Measurements from ENCODE around the gene BCL6B. TPM values are rescaled to one million over a fixed set of nuclear protein-coding genes. Genes with fewer than 3 reads are reported as not detected.

The BCL6B gene
- total RNA-seq, 2 donors from 2014 or later, result 6.1 to 9.2 TPM

DNA sequence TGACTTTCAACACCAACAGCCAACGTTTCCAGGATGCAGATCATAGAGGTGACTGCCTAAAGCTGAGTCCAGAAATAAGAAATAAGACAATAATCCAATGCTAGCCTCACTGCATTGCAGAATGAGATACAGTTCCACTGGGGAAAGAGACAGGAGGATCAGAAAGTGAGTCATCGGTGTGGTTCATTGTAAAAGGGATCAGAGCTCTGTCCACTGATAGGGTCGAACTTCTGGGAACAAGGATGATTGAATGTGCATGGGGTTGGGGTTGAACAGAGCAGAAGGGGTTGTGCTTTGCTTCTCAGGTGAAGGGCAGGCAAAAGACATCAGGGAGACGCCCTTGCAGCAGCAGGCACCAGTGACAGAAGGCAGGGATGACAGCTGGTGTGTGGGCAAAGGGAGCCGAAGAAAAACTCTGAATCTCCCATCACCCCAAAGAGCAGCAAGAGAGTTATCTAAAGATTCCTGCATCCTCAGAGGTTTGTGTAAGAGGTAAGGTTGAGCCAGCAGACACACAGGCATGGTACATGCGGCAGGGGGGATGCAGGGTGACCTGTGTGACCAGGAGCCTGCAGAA is 40.8 kb downstream of the BCL6B start:
- DNase-seq (ENCODE audit: low spot score), result no peak
- Histone ChIP-seq H3K27ac (no peak overlapping the region), H3K9me3 (peaks cover 7 to 12% of the 10 kb centered on the region in 2 donors), H3K4me3 (no peak overlapping the region), H3K36me3 (no peaks in the 10 kb centered on the region), H3K27me3 (no peaks in the 10 kb centered on the region), H3K4me1 (no peaks in the 10 kb centered on the region)
- TF ChIP-seq, protein P1, sequence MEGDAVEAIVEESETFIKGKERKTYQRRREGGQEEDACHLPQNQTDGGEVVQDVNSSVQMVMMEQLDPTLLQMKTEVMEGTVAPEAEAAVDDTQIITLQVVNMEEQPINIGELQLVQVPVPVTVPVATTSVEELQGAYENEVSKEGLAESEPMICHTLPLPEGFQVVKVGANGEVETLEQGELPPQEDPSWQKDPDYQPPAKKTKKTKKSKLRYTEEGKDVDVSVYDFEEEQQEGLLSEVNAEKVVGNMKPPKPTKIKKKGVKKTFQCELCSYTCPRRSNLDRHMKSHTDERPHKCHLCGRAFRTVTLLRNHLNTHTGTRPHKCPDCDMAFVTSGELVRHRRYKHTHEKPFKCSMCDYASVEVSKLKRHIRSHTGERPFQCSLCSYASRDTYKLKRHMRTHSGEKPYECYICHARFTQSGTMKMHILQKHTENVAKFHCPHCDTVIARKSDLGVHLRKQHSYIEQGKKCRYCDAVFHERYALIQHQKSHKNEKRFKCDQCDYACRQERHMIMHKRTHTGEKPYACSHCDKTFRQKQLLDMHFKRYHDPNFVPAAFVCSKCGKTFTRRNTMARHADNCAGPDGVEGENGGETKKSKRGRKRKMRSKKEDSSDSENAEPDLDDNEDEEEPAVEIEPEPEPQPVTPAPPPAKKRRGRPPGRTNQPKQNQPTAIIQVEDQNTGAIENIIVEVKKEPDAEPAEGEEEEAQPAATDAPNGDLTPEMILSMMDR (IDR thresholded peaks at IDR 0.05), result no peak

DNA sequence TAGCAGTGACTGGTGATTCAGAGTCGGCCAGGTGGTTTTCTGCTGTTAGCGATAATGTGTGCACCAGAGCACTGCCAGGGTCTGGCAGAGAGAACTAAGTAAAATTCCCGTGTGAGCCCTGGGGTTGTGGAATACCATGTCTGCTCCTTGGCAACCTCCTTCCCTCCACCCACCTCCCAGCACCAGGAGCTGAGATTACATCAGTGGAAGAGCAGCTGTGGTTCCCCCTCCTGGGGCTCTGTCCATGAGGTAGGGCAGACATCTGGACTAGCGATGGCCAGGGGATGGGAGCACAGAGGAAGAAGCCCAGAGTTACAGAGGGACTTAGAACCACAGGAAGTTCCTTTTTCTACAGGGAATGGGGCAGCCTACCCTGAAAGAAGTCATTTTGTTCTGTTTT is 41.4 kb downstream of the BCL6B start:
- TF ChIP-seq, protein P1 (IDR thresholded peaks at IDR 0.05), result no peak
- peaks cover 7 to 18% of the 10 kb centered on the region in 2 donors for H3K9me3 ChIP-seq
- no peak overlapping the region for H3K27ac ChIP-seq
- DNase-seq (ENCODE audit: low spot score), result no peak
- H3K27me3 ChIP-seq, result no peaks in the 10 kb centered on the region
- H3K36me3 ChIP-seq, result no peaks in the 10 kb centered on the region
- no peak overlapping the region for H3K4me3 ChIP-seq
- H3K4me1 ChIP-seq, result no peaks in the 10 kb centered on the region

DNA sequence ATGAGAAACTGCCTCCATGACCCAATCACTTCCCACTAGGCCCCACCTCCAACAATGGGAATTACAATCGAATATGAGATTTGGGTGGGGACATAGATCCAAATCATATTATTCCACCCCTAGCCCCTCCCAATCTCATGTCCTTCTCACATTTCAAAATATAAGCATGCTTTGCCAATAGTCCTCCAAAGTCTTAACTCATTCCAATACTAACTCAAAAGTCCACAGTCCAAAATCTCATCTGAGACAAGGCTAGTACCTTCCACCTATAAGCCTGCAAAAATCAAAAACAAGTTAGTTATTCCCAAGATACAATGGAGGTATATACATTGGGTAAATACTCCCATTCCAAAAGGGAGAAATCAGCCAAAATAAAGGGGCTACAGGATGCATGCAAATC is 44.3 kb downstream of the BCL6B start:
- Histone ChIP-seq H3K4me1 (no peaks in the 10 kb centered on the region), H3K4me3 (no peak overlapping the region), H3K36me3 (no peaks in the 10 kb centered on the region), H3K27me3 (no peaks in the 10 kb centered on the region), H3K9me3 (peaks cover 7 to 19% of the 10 kb centered on the region in 2 donors), H3K27ac (no peak overlapping the region)
- TF ChIP-seq, protein P1 (IDR thresholded peaks at IDR 0.05), result no peak
- no peak for DNase-seq (ENCODE audit: low spot score)

DNA sequence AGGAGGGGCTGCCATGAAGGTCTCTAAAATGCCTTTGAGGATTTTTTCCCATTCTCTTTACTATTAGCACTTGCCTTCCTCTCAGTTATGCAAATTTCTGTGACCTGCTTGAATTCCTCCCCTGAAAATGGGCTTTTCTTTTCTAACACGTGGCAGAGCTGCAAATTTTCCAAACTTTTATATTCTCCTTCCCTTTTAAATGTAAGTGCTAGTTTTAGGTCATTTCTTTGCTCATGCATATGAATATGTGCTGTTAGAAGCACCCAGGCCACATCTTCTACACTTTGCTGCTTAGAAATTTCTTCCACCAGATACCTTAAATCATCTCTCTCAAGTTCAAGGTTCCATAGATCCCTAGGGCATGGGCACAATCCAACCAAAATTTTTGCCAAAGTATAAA is 45.4 kb downstream of the BCL6B start:
- Histone ChIP-seq H3K9me3 (peaks cover 7 to 19% of the 10 kb centered on the region in 2 donors), H3K4me1 (no peaks in the 10 kb centered on the region), H3K36me3 (no peaks in the 10 kb centered on the region), H3K27ac (no peak overlapping the region), H3K4me3 (no peak overlapping the region), H3K27me3 (no peaks in the 10 kb centered on the region)
- TF ChIP-seq, protein P1 (IDR thresholded peaks at IDR 0.05), result no peak
- no peak for DNase-seq (ENCODE audit: low spot score)

DNA sequence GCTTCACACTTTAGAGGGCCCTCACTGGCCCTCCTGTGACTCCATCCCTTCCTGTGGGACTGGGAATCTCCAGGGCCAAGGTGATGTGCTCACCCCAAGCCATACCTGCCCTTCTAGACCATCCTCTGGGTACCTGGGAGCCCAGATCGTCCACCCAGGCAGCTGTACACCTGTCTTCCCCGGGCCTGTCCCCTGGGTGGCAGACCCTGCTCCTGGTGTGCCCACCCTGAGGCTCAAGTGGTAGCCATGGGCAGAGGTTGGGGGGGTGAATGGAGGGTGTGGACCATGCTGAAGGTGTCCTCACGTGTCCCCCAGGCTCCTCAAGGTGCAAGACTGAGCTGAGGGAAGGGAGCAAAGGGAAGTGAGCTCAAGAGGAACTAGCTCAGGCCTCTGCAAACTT is 47.9 kb downstream of the BCL6B start:
- TF ChIP-seq, protein P1 (IDR thresholded peaks at IDR 0.05), result no peak
- no peak for DNase-seq (ENCODE audit: low spot score)
- Histone ChIP-seq H3K4me1 (no peaks in the 10 kb centered on the region), H3K27me3 (no peaks in the 10 kb centered on the region), H3K36me3 (no peaks in the 10 kb centered on the region), H3K27ac (no peak overlapping the region), H3K9me3 (peaks cover 7 to 19% of the 10 kb centered on the region in 2 donors), H3K4me3 (no peak overlapping the region)

DNA sequence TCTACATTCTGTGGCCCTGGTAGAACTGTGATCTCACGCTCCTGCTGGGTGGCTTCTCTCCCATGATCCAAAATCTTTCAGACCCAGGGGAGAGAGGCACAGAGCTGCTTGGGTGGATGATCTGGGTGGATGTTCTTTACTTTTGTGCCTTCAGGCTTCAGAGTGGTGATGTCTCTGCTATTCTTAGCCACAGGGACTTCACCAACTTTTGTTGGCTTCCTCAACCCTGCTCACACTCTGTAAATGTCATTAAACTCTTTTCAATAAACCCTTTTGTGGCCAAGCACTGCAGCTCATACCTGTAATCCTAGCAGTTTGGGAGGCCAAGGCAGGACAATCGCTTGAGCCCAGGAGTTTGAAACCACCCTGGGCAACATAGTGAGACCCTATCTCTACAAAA is 49.6 kb downstream of the BCL6B start:
- no peaks in the 10 kb centered on the region for H3K4me1 ChIP-seq
- H3K36me3 ChIP-seq, result no peaks in the 10 kb centered on the region
- no peak overlapping the region for H3K27ac ChIP-seq
- peaks cover 7 to 19% of the 10 kb centered on the region in 2 donors for H3K9me3 ChIP-seq
- H3K27me3 ChIP-seq, result no peaks in the 10 kb centered on the region
- H3K4me3 ChIP-seq, result no peak overlapping the region
- TF ChIP-seq, protein P1 (IDR thresholded peaks at IDR 0.05), result no peak
- DNase-seq (ENCODE audit: low spot score), result no peak
